ENCODE measurements around the gene GSTCD.

The GSTCD gene, protein sequence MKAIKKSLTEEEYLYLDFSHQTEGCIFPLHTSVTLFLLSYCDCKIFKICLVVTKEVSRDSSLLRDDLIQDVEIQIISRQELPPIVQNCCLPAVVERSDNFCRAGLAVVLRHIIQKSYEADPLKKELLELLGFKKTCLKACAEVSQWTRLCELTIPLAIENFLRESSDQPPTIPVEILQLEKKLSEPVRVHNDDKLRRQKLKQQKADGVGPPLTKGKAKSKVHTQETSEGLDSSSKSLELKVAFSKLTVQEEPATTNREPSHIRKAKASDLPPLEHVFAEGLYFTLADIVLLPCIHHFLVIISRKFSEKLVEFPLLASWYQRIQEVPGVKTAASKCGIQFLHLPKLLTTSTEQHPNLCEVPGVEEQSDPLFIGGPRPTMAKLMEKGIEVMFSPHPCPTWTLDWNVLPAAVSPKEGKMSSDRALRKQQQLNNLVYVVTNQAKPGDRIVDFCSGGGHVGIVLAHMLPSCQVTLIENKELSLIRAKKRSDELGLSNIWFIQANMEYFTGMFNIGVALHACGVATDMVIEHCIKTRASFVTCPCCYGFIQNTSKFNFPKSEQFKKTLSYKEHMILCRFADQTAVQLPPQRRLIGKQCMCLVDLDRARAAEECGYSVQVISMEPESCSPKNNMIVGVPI

DNA sequence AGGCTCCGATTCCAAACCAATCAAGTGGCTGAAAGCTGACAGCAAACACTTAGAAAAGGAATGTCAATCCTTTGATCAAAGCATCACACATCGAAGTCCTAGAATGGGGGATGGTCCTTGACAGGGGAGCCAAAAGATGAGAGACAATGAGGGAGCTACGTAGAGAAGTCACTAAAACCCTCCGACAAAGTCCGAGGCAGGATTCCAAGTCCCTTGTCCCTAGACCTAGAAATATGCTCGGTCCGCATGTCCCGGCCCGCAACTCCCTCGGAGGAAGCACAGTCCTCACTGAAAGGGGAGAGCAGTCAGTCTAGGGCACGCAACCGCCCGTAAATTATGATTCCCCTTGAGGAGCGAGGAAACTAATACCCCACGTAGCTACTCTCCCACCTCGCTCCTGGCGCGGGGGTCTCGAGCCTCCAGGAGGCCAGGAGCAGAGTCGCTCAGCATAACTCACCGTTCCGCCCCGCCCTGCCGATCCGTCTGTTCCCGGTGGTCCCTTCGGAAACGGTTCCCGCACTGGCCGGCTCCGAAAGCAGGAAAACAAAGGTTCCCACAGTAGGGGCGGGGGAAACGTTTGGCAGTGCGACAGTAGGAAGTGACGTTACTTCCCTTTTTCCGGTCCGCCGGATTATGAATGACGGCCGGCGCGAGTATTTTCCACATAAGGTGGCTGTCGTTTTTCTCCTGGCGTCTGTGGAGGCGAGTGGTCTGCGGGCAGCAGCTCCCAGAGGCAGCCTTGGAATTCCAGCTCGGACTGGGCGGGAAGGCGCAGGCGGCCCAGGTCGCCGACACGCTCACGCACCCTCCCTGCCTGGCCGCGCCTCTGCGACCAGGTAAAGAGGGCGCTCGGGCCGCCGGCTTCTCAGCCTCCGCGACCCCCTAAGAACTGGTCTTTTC, at the start of gene GSTCD, which contains the start of gene INTS12:
GSTCD (plus strand) TSS at position 604 of the 900 bp plus-strand sequence. CDS start 8,830 bp downstream, outside the sequence.
INTS12 (minus strand) TSS at position 509 of the 900 bp plus-strand sequence. CDS start 8,684 bp downstream, outside the sequence.
- TF ChIP-seq, protein P1, sequence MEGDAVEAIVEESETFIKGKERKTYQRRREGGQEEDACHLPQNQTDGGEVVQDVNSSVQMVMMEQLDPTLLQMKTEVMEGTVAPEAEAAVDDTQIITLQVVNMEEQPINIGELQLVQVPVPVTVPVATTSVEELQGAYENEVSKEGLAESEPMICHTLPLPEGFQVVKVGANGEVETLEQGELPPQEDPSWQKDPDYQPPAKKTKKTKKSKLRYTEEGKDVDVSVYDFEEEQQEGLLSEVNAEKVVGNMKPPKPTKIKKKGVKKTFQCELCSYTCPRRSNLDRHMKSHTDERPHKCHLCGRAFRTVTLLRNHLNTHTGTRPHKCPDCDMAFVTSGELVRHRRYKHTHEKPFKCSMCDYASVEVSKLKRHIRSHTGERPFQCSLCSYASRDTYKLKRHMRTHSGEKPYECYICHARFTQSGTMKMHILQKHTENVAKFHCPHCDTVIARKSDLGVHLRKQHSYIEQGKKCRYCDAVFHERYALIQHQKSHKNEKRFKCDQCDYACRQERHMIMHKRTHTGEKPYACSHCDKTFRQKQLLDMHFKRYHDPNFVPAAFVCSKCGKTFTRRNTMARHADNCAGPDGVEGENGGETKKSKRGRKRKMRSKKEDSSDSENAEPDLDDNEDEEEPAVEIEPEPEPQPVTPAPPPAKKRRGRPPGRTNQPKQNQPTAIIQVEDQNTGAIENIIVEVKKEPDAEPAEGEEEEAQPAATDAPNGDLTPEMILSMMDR (conservative IDR thresholded peaks at IDR 0.05; ENCODE audit: low read depth, low read length) = no peak
- DNase-seq (ENCODE audit: low read depth) = peak; percentile 87
- peak within 1 kb of the TSS; percentile 93 for H3K4me3 ChIP-seq (ENCODE audit: low read length)

DNA sequence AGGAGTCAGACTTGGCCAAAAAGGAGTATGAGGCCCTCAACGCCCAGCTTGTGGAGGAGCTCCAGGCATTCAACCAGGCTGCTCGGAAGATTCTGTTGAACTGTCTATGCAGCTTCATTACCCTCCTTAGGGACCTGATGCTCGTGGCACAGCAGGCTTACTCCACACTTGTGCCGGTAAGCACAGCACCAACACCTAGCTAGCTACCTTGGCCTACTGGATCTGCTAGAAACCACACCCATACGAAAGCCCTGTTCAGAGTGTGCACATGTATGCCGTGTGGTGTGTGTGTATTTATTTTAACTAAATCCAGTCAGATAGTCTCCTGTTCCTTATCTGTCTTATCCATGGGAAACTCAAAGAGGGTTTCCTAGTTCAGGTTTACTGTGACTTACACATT, 49.4 kb upstream of the GSTCD start:
- DNase-seq (ENCODE audit: low read depth) = no peak
- TF ChIP-seq, protein P1 (conservative IDR thresholded peaks at IDR 0.05; ENCODE audit: low read depth, low read length) = no peak
- no peak overlapping the region for H3K4me3 ChIP-seq (ENCODE audit: low read length)

DNA sequence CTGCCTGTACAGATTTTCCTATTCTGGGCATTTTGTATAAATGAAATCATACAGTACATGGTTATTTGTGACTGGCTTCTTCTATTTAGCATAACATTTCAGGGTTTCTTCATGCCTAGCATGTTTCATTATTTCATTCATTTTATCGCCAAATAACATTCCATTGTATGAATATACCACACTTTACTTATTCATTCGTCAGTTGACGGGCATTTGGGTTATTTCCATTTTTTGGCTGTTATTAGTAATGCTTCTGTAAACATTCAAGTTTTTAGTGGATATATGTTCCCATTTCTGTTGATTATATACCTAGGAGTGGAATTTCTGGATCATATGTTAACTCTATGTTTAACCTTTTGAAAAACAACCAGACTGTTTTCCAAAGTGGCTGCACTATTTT, 47.6 kb upstream of the GSTCD start:
- TF ChIP-seq, protein P1 (conservative IDR thresholded peaks at IDR 0.05; ENCODE audit: low read depth, low read length) = no peak
- H3K4me3 ChIP-seq (ENCODE audit: low read length) = no peak overlapping the region
- no peak for DNase-seq (ENCODE audit: low read depth)

DNA sequence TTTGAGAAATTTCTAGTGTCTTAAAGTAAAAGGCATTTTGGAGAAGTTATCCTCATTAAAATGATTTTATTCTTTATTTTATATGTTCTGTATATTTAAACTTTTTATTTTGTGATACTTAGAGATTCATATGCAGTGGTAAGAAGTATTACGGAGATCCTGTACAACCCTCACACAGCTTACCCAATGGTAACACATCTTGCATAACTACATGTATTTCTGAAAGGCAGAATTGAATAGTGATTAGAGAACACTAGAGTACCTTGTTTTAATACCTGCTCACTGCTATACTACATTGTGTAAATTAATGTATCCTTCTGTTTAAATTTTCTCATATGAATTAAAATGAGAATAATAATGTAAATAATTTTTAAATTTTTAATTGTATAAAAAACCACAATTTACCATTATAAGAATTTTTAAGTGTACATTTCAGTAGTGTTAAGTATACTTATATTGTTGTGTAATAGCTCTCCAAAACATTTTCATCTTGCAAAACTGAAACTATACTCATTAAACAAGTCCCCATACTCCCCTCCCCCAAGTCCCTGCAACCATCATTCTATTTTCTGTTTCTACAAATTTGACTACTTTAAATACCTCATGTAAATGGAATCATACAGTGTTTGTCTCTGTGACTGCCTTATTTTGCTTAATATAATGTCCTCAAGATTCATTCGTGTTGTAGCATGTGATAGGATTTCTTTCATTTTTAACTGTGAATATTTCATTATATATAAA, 45.5 kb upstream of the GSTCD start:
- DNase-seq (ENCODE audit: low read depth) = no peak
- TF ChIP-seq, protein P1 (conservative IDR thresholded peaks at IDR 0.05; ENCODE audit: low read depth, low read length) = no peak
- no peak overlapping the region for H3K4me3 ChIP-seq (ENCODE audit: low read length)

DNA sequence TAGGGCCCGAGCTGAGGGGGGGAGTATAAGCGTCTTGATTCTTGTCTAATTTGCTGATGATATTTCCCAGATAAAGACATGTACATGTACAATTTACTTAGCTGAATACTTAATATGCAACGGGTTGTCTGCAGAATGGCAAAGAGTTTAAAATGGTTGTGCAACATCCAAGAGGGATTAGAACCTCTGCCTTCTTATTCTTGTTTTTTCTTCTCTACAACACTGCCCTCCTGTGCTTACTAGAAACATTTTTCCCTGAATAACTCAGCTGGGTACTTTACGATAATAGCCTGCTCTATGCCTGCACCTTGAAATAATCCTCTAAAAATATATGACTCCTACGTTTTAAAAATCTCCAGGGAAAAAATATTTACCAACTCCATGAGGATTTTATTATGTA, 41.9 kb upstream of the GSTCD start:
- H3K4me3 ChIP-seq (ENCODE audit: low read length) = no peak overlapping the region
- TF ChIP-seq, protein P1 (conservative IDR thresholded peaks at IDR 0.05; ENCODE audit: low read depth, low read length) = peak; percentile 42
- DNase-seq (ENCODE audit: low read depth) = peak; percentile 30

DNA sequence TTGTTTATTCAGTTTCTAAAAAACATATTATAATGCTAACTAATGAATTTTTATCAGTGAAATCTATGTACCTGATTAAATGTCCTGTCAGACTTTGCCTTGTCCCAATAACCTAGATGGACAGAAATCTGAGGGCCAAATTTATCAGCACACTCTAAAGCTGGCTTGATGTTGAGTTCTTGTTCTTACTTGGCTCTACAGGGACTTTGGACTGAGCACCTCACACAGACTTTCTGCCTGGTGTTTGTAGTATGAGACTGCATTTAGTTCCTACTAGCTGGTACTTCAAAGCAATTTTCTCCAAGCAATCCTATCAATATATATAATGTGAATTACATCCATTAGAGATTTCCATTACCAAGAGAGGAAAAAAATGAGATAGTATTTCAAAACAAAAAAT, 37.9 kb upstream of the GSTCD start:
- H3K4me3 ChIP-seq (ENCODE audit: low read length) = no peak overlapping the region
- TF ChIP-seq, protein P1 (conservative IDR thresholded peaks at IDR 0.05; ENCODE audit: low read depth, low read length) = no peak
- no peak for DNase-seq (ENCODE audit: low read depth)
